Stimulated activated CD4-positive, alpha-beta T cell treated with anti-CD3 and anti-CD28 coated beads, Interleukin-1b, Interleukin-23, amount 100 ng/mL, for 48 hours (primary cell): Measurements from ENCODE around the gene MLXIP.

Experiments
- DNase-seq: peaks from one replicate; pipeline ENCODE4 v3.0.0-alpha.2; 2020

Gene MLXIP

DNA sequence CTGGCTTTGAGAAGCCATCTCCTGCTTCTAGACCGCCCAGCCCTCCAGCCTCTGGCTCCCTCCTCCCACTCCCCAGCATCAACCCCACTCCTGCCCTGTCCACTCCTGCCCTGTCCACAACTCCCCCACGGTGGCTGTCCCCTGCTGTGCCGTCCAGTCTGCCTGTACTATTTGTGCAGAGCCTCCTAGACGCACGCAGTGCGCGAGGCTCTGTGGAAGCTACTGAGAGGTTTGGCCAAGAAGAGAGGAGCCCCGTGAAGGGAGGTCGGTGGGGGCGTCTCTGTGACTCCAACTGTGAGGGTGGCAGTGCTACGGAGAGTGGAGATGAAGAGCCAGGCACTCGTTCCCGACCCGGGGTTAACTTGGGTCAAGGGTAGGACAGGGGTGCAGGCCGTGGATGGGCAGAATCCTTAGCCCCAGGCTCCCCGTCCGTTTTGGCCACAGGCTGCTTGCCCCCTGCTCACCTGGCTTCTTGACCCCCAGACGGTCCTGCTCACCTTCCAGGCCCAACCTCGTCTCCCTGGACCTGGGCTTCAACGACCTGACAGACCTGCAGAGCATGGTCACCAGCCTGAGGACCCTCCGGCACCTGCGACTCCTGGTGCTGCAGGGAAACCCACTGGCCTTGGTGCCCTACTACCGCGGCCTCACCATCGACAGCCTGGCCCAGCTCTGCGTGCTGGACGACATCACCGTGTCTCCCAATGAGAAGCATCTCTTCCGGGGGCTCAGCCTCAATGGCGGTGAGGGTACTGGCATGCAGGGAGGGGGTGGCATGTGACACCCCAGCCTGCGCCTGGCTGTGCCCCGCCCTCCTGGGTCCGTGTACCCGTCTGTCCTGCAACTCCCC lies 111.3 kb downstream of the MLXIP start:
- DNase-seq, result no peak

GRCh38 chr12:122190842-122191668 lies 112.5 kb downstream of the MLXIP start:
- DNase-seq, result peak; percentile 72

DNA sequence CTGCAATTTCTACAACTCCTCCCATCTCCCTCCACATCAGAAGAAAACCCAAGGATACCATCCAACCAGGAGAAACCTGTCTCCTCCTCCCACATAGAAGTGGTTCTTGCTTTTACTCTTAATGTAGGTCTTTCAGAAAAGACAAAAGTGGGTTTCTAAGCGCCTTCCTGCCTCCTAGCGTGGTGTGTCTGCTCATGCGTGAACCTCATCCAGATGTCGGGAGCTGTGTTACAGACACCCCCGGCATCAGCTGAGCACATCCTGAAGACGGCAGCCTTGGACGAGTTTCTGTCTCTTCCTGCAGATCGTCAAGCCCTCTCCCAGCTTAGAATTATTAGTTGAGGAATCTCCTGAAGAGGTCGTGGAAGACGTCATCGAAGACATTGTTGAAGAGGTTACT lies 113.9 kb downstream of the MLXIP start:
- DNase-seq, result no peak

DNA sequence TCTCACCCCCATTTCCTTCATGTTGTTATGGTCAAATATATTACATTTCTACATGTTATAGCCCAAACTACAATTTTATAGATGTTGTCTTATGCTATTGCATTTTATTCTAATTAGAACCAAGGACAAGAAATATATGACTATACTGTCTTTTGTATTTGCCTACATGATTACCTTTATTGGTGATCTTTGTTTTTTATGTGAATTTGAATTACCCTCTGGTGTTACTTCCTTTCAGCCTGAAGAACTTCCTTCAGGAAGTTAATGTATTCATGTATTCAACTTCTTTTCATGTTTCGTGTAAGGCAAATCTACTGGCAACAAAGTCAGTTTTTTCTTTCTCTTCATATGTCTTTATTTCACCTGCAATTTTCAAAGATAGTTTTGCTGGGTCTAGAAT lies 116.2 kb downstream of the MLXIP start:
- DNase-seq, result no peak

GRCh38 chr12:122195405-122195804 lies 116.8 kb downstream of the MLXIP start:
- DNase-seq, result no peak
